K562 (cell line): ENCODE measurements around the gene ABCC1. TPM values are rescaled to one million over a fixed set of nuclear protein-coding genes. Genes with fewer than 3 reads are reported as not detected.
A peak's percentile ranks its signal among the peaks of the same experiment; 100 is the strongest.

Experiments
- ATAC-seq: fragments of 200-7000 bp; cut with Tn5 transposase; 3 replicates; pipeline ENCODE4 v1.9.1; 2020; ENCODE audit warnings: moderate library complexity
- BruUV-seq: library from RNA; stranded (reverse); fragments of 400-500 nt; replicated peaks from 2 replicates; lab custom pipeline; 2021; lab: Mats Ljungman, UMichigan
- CTCF ChIA-PET: fragments of 300-600 bp; formaldehyde crosslinking; extraction: SDS; loops from one replicate; lab custom pipeline; 2021; ENCODE audit warnings: low intra/inter-chr PET ratio; lab: Yijun Ruan, JAX
- POLR2A ChIA-PET: fragments of 300-600, 350-650 bp; sonication (Branson Sonifier 250); formaldehyde crosslinking; extraction: SDS; loops from one replicate; lab custom pipeline; 2021; ENCODE audit warnings: antibody characterized with exemption, inconsistent platforms; lab: Yijun Ruan, JAX
- DNase-seq, 4 experiments: peaks; one replicate each; pipeline versions ENCODE4 v3.0.0 to v3.0.0-alpha.2; 2011 to 2018; ENCODE audit warnings: low spot score in 3 of 4, mixed read lengths in 3 of 4; ENCODE audit errors: extremely low read depth in 1 of 4
- FAIRE-seq: peaks from 2 replicates; lab custom pipeline; 2011; peaks lifted over from hg19 to GRCh38; lab: Jason Lieb, UNC
- H2AFZ ChIP-seq: 2 replicates; pipeline ENCODE4 v1.6.0; 2011; ENCODE audit warnings: low read depth, low read length, control low read depth, inconsistent platforms
- H3K27ac ChIP-seq: fragments of 200-600 bp; 3 replicates; pipeline ENCODE4 v1.8.0; 2011; ENCODE audit warnings: low read depth, mild to moderate bottlenecking, control low read depth, inconsistent platforms, low read length, moderate library complexity, mixed read lengths; ENCODE audit errors: extremely low read depth
- H3K27me3 ChIP-seq, 2 experiments: fragments of 300-600 bp in 1 of 2; 2 replicates in 1 of 2; 3 replicates in 1 of 2; pipeline versions ENCODE4 v1.6.0 to v1.8.0; 2011; ENCODE audit warnings: inconsistent platforms in 2 of 2, low read length in 2 of 2, mild to moderate bottlenecking in 1 of 2, mixed read lengths in 1 of 2, moderate library complexity in 1 of 2; ENCODE audit not compliant: control insufficient read depth in 2 of 2, insufficient read depth in 2 of 2
- H3K36me3 ChIP-seq: fragments of 300-600 bp; 3 replicates; pipeline ENCODE4 v1.8.0; 2011; ENCODE audit warnings: mild to moderate bottlenecking, low read length, inconsistent platforms; ENCODE audit not compliant: control insufficient read depth, insufficient read depth
- H3K4me1 ChIP-seq, 2 experiments: fragments of 200-600 bp in 1 of 2; replicated peaks in 1 of 2; 2 replicates in 1 of 2; 3 replicates in 1 of 2; pipeline versions ENCODE4 v1.5.1 to v1.8.0; 2011; ENCODE audit warnings: inconsistent platforms in 2 of 2, low read length in 2 of 2, mild to moderate bottlenecking in 1 of 2, mixed read lengths in 1 of 2, moderate library complexity in 1 of 2; ENCODE audit not compliant: control insufficient read depth in 2 of 2, insufficient read depth in 2 of 2
- H3K4me2 ChIP-seq: 2 replicates; pipeline ENCODE4 v1.6.1; 2011; ENCODE audit warnings: low read length, control low read depth, inconsistent platforms, mixed read lengths; ENCODE audit not compliant: insufficient read depth
- H3K4me3 ChIP-seq: fragments of 200-600 bp; sonication (generic), shearing (Covaris generic); 2 replicates; pipeline ENCODE4 v1.5.1; 2016; ENCODE audit warnings: control low read depth, inconsistent platforms
- H3K79me2 ChIP-seq: fragments of 200-600 bp; 3 replicates; pipeline ENCODE4 v1.8.0; 2011; ENCODE audit warnings: low read length, inconsistent platforms; ENCODE audit not compliant: control insufficient read depth, insufficient read depth
- H3K9ac ChIP-seq, 2 experiments: 2 replicates each; pipeline versions ENCODE4 v1.6.0 to v1.6.1; 2011; ENCODE audit warnings: low read depth in 2 of 2, low read length in 2 of 2, control low read depth in 1 of 2, inconsistent platforms in 1 of 2, mild to moderate bottlenecking in 1 of 2, mixed read lengths in 1 of 2; ENCODE audit not compliant: insufficient read depth in 1 of 2
- H3K9me1 ChIP-seq: one replicate; pipeline ENCODE4 v1.6.0; 2011; ENCODE audit warnings: inconsistent platforms, mild to moderate bottlenecking, low read length, moderate library complexity; ENCODE audit not compliant: control insufficient read depth, insufficient read depth
- H3K9me3 ChIP-seq: replicated peaks from 2 replicates; pipeline ENCODE4 v1.5.1; 2011; ENCODE audit warnings: low read depth, low read length, inconsistent platforms; ENCODE audit not compliant: control insufficient read depth, insufficient read depth
- H4K20me1 ChIP-seq: replicated peaks from 2 replicates; pipeline ENCODE4 v1.6.1; 2011; ENCODE audit warnings: low read length, inconsistent platforms, mixed read lengths; ENCODE audit not compliant: control insufficient read depth, insufficient read depth
- HEY1 ChIP-seq: fragments of 250-450 bp; sonication (Bioruptor Pico); IDR thresholded peaks from 2 replicates; pipeline ENCODE4 v1.5.0; 2020; ENCODE audit warnings: mild to moderate bottlenecking, moderate library complexity, borderline replicate concordance
- POLR2G ChIP-seq: fragments of 200-400 bp; formaldehyde crosslinking; IDR thresholded peaks from 2 replicates; pipeline ENCODE4 v1.6.1; 2017; ENCODE audit warnings: low read depth, mild to moderate bottlenecking, antibody characterized with exemption, low read length, moderate library complexity
- RBM25 ChIP-seq: fragments of 200-400 bp; formaldehyde crosslinking; IDR thresholded peaks from 2 replicates; pipeline ENCODE4 v1.6.1; 2018; ENCODE audit warnings: low read length, low read depth, moderate library complexity; ENCODE audit not compliant: severe bottlenecking
- SIN3B ChIP-seq: fragments of 450-650 bp; IDR thresholded peaks from 2 replicates; pipeline ENCODE4 v1.6.1; 2017; ENCODE audit warnings: low read depth, mild to moderate bottlenecking, moderate library complexity
- SNIP1 ChIP-seq: fragments of 450-650 bp; IDR thresholded peaks from 2 replicates; pipeline ENCODE4 v1.7.1; 2017; ENCODE audit warnings: low read depth, mild to moderate bottlenecking
- XRCC3 ChIP-seq: fragments of 450-650 bp; IDR thresholded peaks from 2 replicates; pipeline ENCODE4 v1.6.1; 2017; ENCODE audit warnings: mild to moderate bottlenecking, moderate library complexity
- ZEB2 ChIP-seq: fragments of 450-650 bp; IDR thresholded peaks from 2 replicates; pipeline ENCODE4 v1.6.1; 2016
- ZKSCAN1 ChIP-seq: fragments of 150-350 bp; IDR thresholded peaks from 2 replicates; pipeline ENCODE4 v1.6.1; 2016; ENCODE audit warnings: low read depth, low read length
- ZNF232 ChIP-seq: sonication (generic); formaldehyde crosslinking; IDR thresholded peaks from 2 replicates; pipeline ENCODE4 v1.8.0; 2022; ENCODE audit warnings: mild to moderate bottlenecking, missing genetic modification reagents
- ZNF3 ChIP-seq: fragments of 250-450 bp; sonication (Bioruptor Pico); IDR thresholded peaks from 2 replicates; pipeline ENCODE4 v1.5.0; 2021; ENCODE audit warnings: mild to moderate bottlenecking, moderate library complexity
- WGBS: fragments of 100-300 bp; shearing (Covaris generic); methylation state at CpG from one replicate; pipeline ENCODE4 v1.1.6; 2016; ENCODE audit warnings: low coverage, mixed read lengths; ENCODE audit not compliant: insufficient coverage; ENCODE audit errors: missing lambda C conversion rate; 5-methylcytosine and 5-hydroxymethylcytosine counted together
- in situ Hi-C: fragments of 300-500 bp; cut with MboI; formaldehyde crosslinking; loops from 4 replicates; pipeline ENCODE4 v1.15.0; 2018; ENCODE audit warnings: inconsistent platforms, mixed read lengths
- intact Hi-C: fragments of 100-400 bp; cut with micrococcal nuclease; formaldehyde crosslinking; loops from 2 replicates; pipeline ENCODE4 v1.14.2; 2022
- polyA plus RNA-seq, 8 experiments: library from polyadenylated mRNA; depleted of rRNA in 4 of 8; stranded (reverse) in 5 of 8; unstranded in 3 of 8; fragments of >200 nt; fragmentation: Nextera tagmentation in 2 of 8; fragmentation: Illumina TruSeq in 1 of 8; extraction: Ambion mirVana in 2 of 8; extraction: Trizol in 1 of 8; gene quantifications; 2 replicates each; pipeline versions ENCODE4 v1.2.1 to v1.2.3, GENCODE V29; 2011 to 2014; ENCODE audit warnings: inconsistent platforms in 1 of 8, missing spikeins in 1 of 8
- total RNA-seq, 7 experiments: library from RNA; depleted of rRNA in 6 of 7; stranded (reverse); fragments of >200 nt in 6 of 7; fragmentation: Illumina TruSeq in 2 of 7; extraction: Trizol in 2 of 7; gene quantifications; 2 replicates each; pipeline versions ENCODE4 v1.2.1 to v1.2.3, GENCODE V29; 2011 to 2021; ENCODE audit warnings: low replicate concordance in 1 of 7

Gene ABCC1
- total and polyA plus RNA-seq, 9 of the 15 experiments (the other 6 are each of a cell fraction or from before 2014, with no cell fraction given), result 3.9 to 41.6 (median 10.0) TPM

GRCh38 chr16:16145286-16145685, 195.9 kb downstream of the ABCC1 start:
- in situ Hi-C loops, result no loop called here
- H3K79me2 ChIP-seq, result no peaks in the 10 kb centered on the region
- BruUV-seq, result no TSS peak
- H3K27ac ChIP-seq, result no peak overlapping the region
- H3K9me3 ChIP-seq, result no peaks in the 10 kb centered on the region
- DNase-seq, result no peak
- POLR2A ChIA-PET, result interaction anchor here (0.9 kb wide), 1 partner anchor 35 kb away, joined by 3 read pairs; no protein-coding TSS in a partner anchor
- no peaks in the 10 kb centered on the region for H3K9me1 ChIP-seq
- FAIRE-seq, result no peak
- no peaks in the 10 kb centered on the region for H4K20me1 ChIP-seq
- no peak overlapping the region for H3K9ac ChIP-seq
- no peak for ATAC-seq
- no peaks in the 10 kb centered on the region for H3K27me3 ChIP-seq
- peaks cover 0 to 5% of the 10 kb centered on the region in 2 experiments; a peak in 2 of 5 replicates for H3K4me1 ChIP-seq
- peak; percentile 69; the same call in 1 of the 2 replicates for TF ChIP-seq ZKSCAN1
- no peak for TF ChIP-seq SIN3B
- H3K4me2 ChIP-seq, result no peak overlapping the region
- no peak overlapping the region for H3K4me3 ChIP-seq
- intact Hi-C loops, result no loop called here
- CTCF ChIA-PET, result no interaction called here
- peaks cover 37% of the 10 kb centered on the region; the same call in 2 of the 3 replicates for H3K36me3 ChIP-seq
- 88% methylated on average over 4 of the region's 5 CpGs for WGBS
- no peak overlapping the region for H2AFZ ChIP-seq

GRCh38 chr16:16146380-16147315, 197.2 kb downstream of the ABCC1 start:
- FAIRE-seq, result no peak
- BruUV-seq, result no TSS peak
- Histone ChIP-seq H3K9me3 (no peaks in the 10 kb centered on the region), H3K27me3 (no peaks in the 10 kb centered on the region), H3K4me1 (peaks cover 0 to 8% of the 10 kb centered on the region in 2 experiments; a peak in 3 of 5 replicates), H4K20me1 (no peaks in the 10 kb centered on the region), H3K27ac (no peak overlapping the region), H3K4me3 (no peak overlapping the region), H3K4me2 (no peak overlapping the region), H3K36me3 (peaks cover 23% of the 10 kb centered on the region; the same call in 2 of the 3 replicates), H2AFZ (no peak overlapping the region), H3K79me2 (no peaks in the 10 kb centered on the region), H3K9me1 (no peaks in the 10 kb centered on the region), H3K9ac (no peak overlapping the region)
- no peak for ATAC-seq
- DNase-seq, result no peak
- 0 out of 2 replicates have a peak, but pooled peaks have one; percentile 45 for TF ChIP-seq ZNF232 (CRISPR knock-in tag)
- TF ChIP-seq XRCC3, result no peak
- TF ChIP-seq HEY1 (CRISPR knock-in tag), result no peak
- no peak for TF ChIP-seq ZEB2
- no peak for TF ChIP-seq SNIP1
- TF ChIP-seq POLR2G, result peak; percentile 41; the same call in 1 of the 2 replicates
- peak; percentile 28 for TF ChIP-seq RBM25
- TF ChIP-seq ZNF3 (CRISPR knock-in tag), result no peak
- intact Hi-C loops, result no loop called here
- in situ Hi-C loops, result no loop called here
- ChIA-PET CTCF (no interaction called here), POLR2A (no interaction called here)
- 90% methylated on average over 14 of the region's 14 CpGs for WGBS
